Cardiac fibroblast (primary cell): Measurements from ENCODE around the gene PIK3CD.

Experiments
- DNase-seq, 2 donors: peaks; one replicate each; pipeline versions ENCODE4 v3.0.0 to v3.0.0-alpha.2; 2010; ENCODE audit warnings: low read depth in 2 of 2
- H3K4me3 ChIP-seq, 2 donors: replicated peaks in 1 of 2; 1 replicate in 1 of 2; 2 replicates in 1 of 2; pipeline ENCODE4 v1.5.1; 2011; ENCODE audit warnings: low read depth in 2 of 2, low read length in 2 of 2, mild to moderate bottlenecking in 2 of 2, moderate library complexity in 1 of 2
- CTCF ChIP-seq: IDR thresholded peaks from one replicate; pipeline ENCODE4 v1.5.1; 2011; ENCODE audit warnings: low read depth, mild to moderate bottlenecking, low read length, inconsistent platforms

The PIK3CD gene

GRCh38 chr1:9722378-9722749 is 70.8 kb downstream of the PIK3CD start:
- TF ChIP-seq CTCF: no peak

GRCh38 chr1:9723068-9723805 is 71.7 kb downstream of the PIK3CD start:
- no peak for TF ChIP-seq CTCF
- H3K4me3 ChIP-seq: no peak overlapping the region
- no peak for DNase-seq

More at GRCh38 chr1:9722378-9722749, 70.8 kb downstream of the PIK3CD start:
- no peak overlapping the region for H3K4me3 ChIP-seq
- DNase-seq: no peak

GRCh38 chr1:9723926-9724325 is 72.4 kb downstream of the PIK3CD start:
- DNase-seq: no peak
- no peak for TF ChIP-seq CTCF
- H3K4me3 ChIP-seq: no peak overlapping the region

- TF ChIP-seq CTCF: peak; percentile 94
- DNase-seq: peak; percentile 57 to 64
- no peak overlapping the region for H3K4me3 ChIP-seq
Measured at GRCh38 chr1:9724706-9725476, 73.4 kb downstream of the PIK3CD start.

- DNase-seq: no peak
- TF ChIP-seq CTCF: no peak
- no peak overlapping the region for H3K4me3 ChIP-seq
Measured at GRCh38 chr1:9726406-9726805, 74.9 kb downstream of the PIK3CD start.

GRCh38 chr1:9726905-9727595 is 75.5 kb downstream of the PIK3CD start:
- DNase-seq: no peak
- H3K4me3 ChIP-seq: no peak overlapping the region
- TF ChIP-seq CTCF: no peak
